ENCODE data around the gene FRYL. TPM values are rescaled to one million over a fixed set of nuclear protein-coding genes. Genes with fewer than 3 reads are reported as not detected.

Gene FRYL
- total RNA-seq, 1 donor = 44.0 TPM

DNA sequence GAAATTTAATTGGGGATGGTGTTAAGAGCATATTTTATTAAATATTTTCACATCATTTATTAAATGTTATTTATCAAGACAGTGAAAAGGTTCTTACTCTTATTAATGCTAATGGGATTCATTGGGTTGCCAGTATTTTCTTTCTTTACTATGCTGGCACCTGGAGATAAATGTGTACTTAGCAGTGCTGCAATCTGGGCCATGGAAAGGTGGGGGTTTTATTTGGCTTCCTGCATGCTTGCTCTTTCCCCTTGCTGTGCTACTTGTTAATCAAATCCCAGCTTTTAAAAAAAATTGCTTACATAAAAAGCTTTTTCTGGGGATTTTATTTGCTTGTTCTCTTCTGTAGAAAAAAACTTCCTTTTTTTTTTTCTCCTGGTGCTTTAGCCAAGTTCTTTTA lies 241.7 kb downstream of the FRYL start:
- DNase-seq (ENCODE audit: low read depth) = no peak
- H3K4me3 ChIP-seq (ENCODE audit: low read depth, low read length) = no peak overlapping the region
- TF ChIP-seq CTCF (IDR thresholded peaks at IDR 0.05; ENCODE audit: insufficient read depth, low read depth, low read length) = no peak

- TF ChIP-seq CTCF (IDR thresholded peaks at IDR 0.05; ENCODE audit: insufficient read depth, low read depth, low read length) = no peak
- no peak for DNase-seq (ENCODE audit: low read depth)
- H3K4me3 ChIP-seq (ENCODE audit: low read depth, low read length) = no peak overlapping the region
Observed at GRCh38 chr4:48526406-48526805, 253.7 kb downstream of the FRYL start.

- no peak overlapping the region for H3K4me3 ChIP-seq (ENCODE audit: low read depth, low read length)
- no peak for TF ChIP-seq CTCF (IDR thresholded peaks at IDR 0.05; ENCODE audit: insufficient read depth, low read depth, low read length)
- peak; percentile 4 for DNase-seq (ENCODE audit: low read depth)
Observed at GRCh38 chr4:48518143-48518542, 261.9 kb downstream of the FRYL start.

GRCh38 chr4:48509543-48509942 lies 270.5 kb downstream of the FRYL start:
- TF ChIP-seq CTCF (IDR thresholded peaks at IDR 0.05; ENCODE audit: insufficient read depth, low read depth, low read length) = no peak
- DNase-seq (ENCODE audit: low read depth) = no peak
- no peak overlapping the region for H3K4me3 ChIP-seq (ENCODE audit: low read depth, low read length)

- no peak overlapping the region for H3K4me3 ChIP-seq (ENCODE audit: low read depth, low read length)
- DNase-seq (ENCODE audit: low read depth) = no peak
- TF ChIP-seq CTCF (IDR thresholded peaks at IDR 0.05; ENCODE audit: insufficient read depth, low read depth, low read length) = no peak
Observed at GRCh38 chr4:48506716-48507115, 273.4 kb downstream of the FRYL start.

GRCh38 chr4:48504352-48504751 lies 275.7 kb downstream of the FRYL start:
- no peak for TF ChIP-seq CTCF (IDR thresholded peaks at IDR 0.05; ENCODE audit: insufficient read depth, low read depth, low read length)
- no peak overlapping the region for H3K4me3 ChIP-seq (ENCODE audit: low read depth, low read length)
- no peak for DNase-seq (ENCODE audit: low read depth)

DNA sequence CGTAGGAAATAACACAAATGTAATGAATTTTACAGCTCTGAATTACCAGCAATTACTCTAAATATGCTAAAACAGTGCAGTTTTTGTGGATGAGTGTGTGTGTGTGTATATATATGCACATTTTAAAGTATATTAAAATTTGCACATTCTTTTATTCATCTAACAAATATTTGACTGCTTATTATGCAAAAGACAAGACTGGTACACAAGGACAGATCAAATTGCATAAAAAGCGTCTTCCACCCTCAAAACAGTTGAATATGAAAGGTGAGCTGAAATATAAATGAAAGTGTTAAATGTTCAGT lies 276.1 kb downstream of the FRYL start:
- no peak for TF ChIP-seq CTCF (IDR thresholded peaks at IDR 0.05; ENCODE audit: insufficient read depth, low read depth, low read length)
- no peak overlapping the region for H3K4me3 ChIP-seq (ENCODE audit: low read depth, low read length)
- DNase-seq (ENCODE audit: low read depth) = no peak
